Measurements from ENCODE around the gene PGA5. TPM values are rescaled to one million over a fixed set of nuclear protein-coding genes. Genes with fewer than 3 reads are reported as not detected.

Gene PGA5
- total RNA-seq, 4 donors from 2014 or later: not detected

- H3K4me1 ChIP-seq: no peaks in the 10 kb centered on the region
- no peak for TF ChIP-seq POLR2A (IDR thresholded peaks at IDR 0.05)
- no peak for TF ChIP-seq CTCF (IDR thresholded peaks at IDR 0.05)
- no peaks in the 10 kb centered on the region for H3K9me3 ChIP-seq
- no peak for DNase-seq
- H3K4me3 ChIP-seq: no peak overlapping the region
- no peak overlapping the region for H3K27ac ChIP-seq
- H3K27me3 ChIP-seq: no peaks in the 10 kb centered on the region
- no peaks in the 10 kb centered on the region for H3K36me3 ChIP-seq
- intact Hi-C loops (cut with DNase I; ENCODE audit: low total_unique reads): no loop called here
Observed at GRCh38 chr11:61256710-61257482, 15.9 kb downstream of the PGA5 start.

- intact Hi-C loops (cut with DNase I; ENCODE audit: low total_unique reads): no loop called here
- DNase-seq: no peak
- H3K36me3 ChIP-seq: no peaks in the 10 kb centered on the region
- H3K27me3 ChIP-seq: no peaks in the 10 kb centered on the region
- no peak overlapping the region for H3K27ac ChIP-seq
- no peaks in the 10 kb centered on the region for H3K9me3 ChIP-seq
- no peaks in the 10 kb centered on the region for H3K4me1 ChIP-seq
- no peak for TF ChIP-seq CTCF (IDR thresholded peaks at IDR 0.05)
- no peak for TF ChIP-seq POLR2A (IDR thresholded peaks at IDR 0.05)
- no peak overlapping the region for H3K4me3 ChIP-seq
Observed at GRCh38 chr11:61258546-61258945, 17.6 kb downstream of the PGA5 start.

- intact Hi-C loops (cut with DNase I; ENCODE audit: low total_unique reads): no loop called here
- no peaks in the 10 kb centered on the region for H3K27me3 ChIP-seq
- no peak for DNase-seq
- no peaks in the 10 kb centered on the region for H3K9me3 ChIP-seq
- H3K4me3 ChIP-seq: no peak overlapping the region
- no peaks in the 10 kb centered on the region for H3K4me1 ChIP-seq
- H3K27ac ChIP-seq: no peak overlapping the region
- H3K36me3 ChIP-seq: no peaks in the 10 kb centered on the region
- TF ChIP-seq POLR2A (IDR thresholded peaks at IDR 0.05) (no peak), CTCF (IDR thresholded peaks at IDR 0.05) (no peak)
Observed at GRCh38 chr11:61259363-61259762, 18.4 kb downstream of the PGA5 start.

- no peaks in the 10 kb centered on the region for H3K9me3 ChIP-seq
Observed at GRCh38 chr11:61264371-61264770, 23.4 kb downstream of the PGA5 start.

More at GRCh38 chr11:61264371-61264770, 23.4 kb downstream of the PGA5 start:
- no peaks in the 10 kb centered on the region for H3K4me1 ChIP-seq
- intact Hi-C loops (cut with DNase I; ENCODE audit: low total_unique reads): no loop called here
- no peak overlapping the region for H3K4me3 ChIP-seq
- H3K36me3 ChIP-seq: no peaks in the 10 kb centered on the region
- H3K27me3 ChIP-seq: no peaks in the 10 kb centered on the region
- no peak for TF ChIP-seq POLR2A (IDR thresholded peaks at IDR 0.05)
- TF ChIP-seq CTCF (IDR thresholded peaks at IDR 0.05): no peak
- DNase-seq: no peak
- H3K27ac ChIP-seq: no peak overlapping the region

All from uterus (tissue), 4 donors.